DND-41 (cell line): Measurements from ENCODE around the gene PPP1R1C.

Experiments
- ATAC-seq: fragments of 200-7000 bp; cut with Tn5 transposase; 3 replicates; pipeline ENCODE4 v1.9.1; 2021; ENCODE audit warnings: low read depth; ENCODE audit not compliant: insufficient read depth
- DNase-seq: peaks from one replicate; pipeline ENCODE4 v3.0.0-alpha.2; 2020
- H2AFZ ChIP-seq: 2 replicates; pipeline ENCODE4 v1.6.0; 2012; ENCODE audit warnings: low read depth, low read length
- H3K27ac ChIP-seq: 2 replicates; pipeline ENCODE4 v1.5.1; 2012; ENCODE audit warnings: low read length, inconsistent platforms
- H3K27me3 ChIP-seq: fragments of 200-600 bp; sonication (generic); 2 replicates; pipeline ENCODE4 v1.6.0; 2012; ENCODE audit warnings: low read length, mild to moderate bottlenecking, inconsistent platforms; ENCODE audit not compliant: insufficient read depth, poor library complexity
- H3K36me3 ChIP-seq: 2 replicates; pipeline ENCODE4 v1.5.1; 2012; ENCODE audit warnings: low read length, inconsistent platforms; ENCODE audit not compliant: insufficient read depth
- H3K4me1 ChIP-seq: 2 replicates; pipeline ENCODE4 v1.5.1; 2012; ENCODE audit warnings: mild to moderate bottlenecking, low read length; ENCODE audit not compliant: insufficient read depth
- H3K4me2 ChIP-seq: 2 replicates; pipeline ENCODE4 v1.6.0; 2012; ENCODE audit warnings: mild to moderate bottlenecking, moderate library complexity, low read length, inconsistent platforms; ENCODE audit not compliant: insufficient read depth
- H3K4me3 ChIP-seq, 2 experiments: fragments of 200-600 bp in 1 of 2; shearing (Covaris generic) in 1 of 2; 2 replicates each; pipeline ENCODE4 v1.5.1; 2012 to 2016; ENCODE audit warnings: inconsistent platforms in 2 of 2, low read length in 2 of 2, mild to moderate bottlenecking in 2 of 2, low read depth in 1 of 2, moderate library complexity in 1 of 2
- H3K79me2 ChIP-seq: 2 replicates; pipeline ENCODE4 v1.6.0; 2012; ENCODE audit warnings: low read length, inconsistent platforms; ENCODE audit not compliant: insufficient read depth
- H3K9ac ChIP-seq: 2 replicates; pipeline ENCODE4 v1.6.0; 2012; ENCODE audit warnings: low read depth, mild to moderate bottlenecking, inconsistent platforms, low read length, moderate library complexity
- H3K9me3 ChIP-seq: 2 replicates; pipeline ENCODE4 v1.5.1; 2012; ENCODE audit warnings: low read length, moderate library complexity, mild to moderate bottlenecking, inconsistent platforms; ENCODE audit not compliant: insufficient read depth, severe bottlenecking
- H4K20me1 ChIP-seq: 2 replicates; pipeline ENCODE4 v1.6.0; 2012; ENCODE audit warnings: low read length; ENCODE audit not compliant: insufficient read depth
- CTCF ChIP-seq: IDR thresholded peaks from 2 replicates; pipeline ENCODE4 v1.5.1; 2012; ENCODE audit warnings: borderline replicate concordance, low read length, moderate library complexity, mild to moderate bottlenecking; ENCODE audit not compliant: poor library complexity, severe bottlenecking; ENCODE audit errors: extremely low read depth
- EZH2 ChIP-seq: IDR thresholded peaks from 3 replicates; pipeline ENCODE4 v1.6.1; 2012; ENCODE audit warnings: borderline replicate concordance, low read depth, mild to moderate bottlenecking, moderate library complexity, low read length, inconsistent platforms; ENCODE audit not compliant: severe bottlenecking

The PPP1R1C gene

GRCh38 chr2:182048088-182048487 is 62.4 kb downstream of the PPP1R1C start:
- no peak for ATAC-seq
- H3K9ac ChIP-seq: no peak overlapping the region
- H3K4me2 ChIP-seq: no peak overlapping the region
- no peaks in the 10 kb centered on the region for H3K36me3 ChIP-seq
- no peak overlapping the region for H3K4me3 ChIP-seq
- H3K4me1 ChIP-seq: no peaks in the 10 kb centered on the region
- no peak overlapping the region for H3K27ac ChIP-seq
- no peaks in the 10 kb centered on the region for H3K27me3 ChIP-seq
- H3K79me2 ChIP-seq: no peaks in the 10 kb centered on the region
- no peaks in the 10 kb centered on the region for H4K20me1 ChIP-seq
- DNase-seq: no peak
- H3K9me3 ChIP-seq: no peaks in the 10 kb centered on the region
- no peak overlapping the region for H2AFZ ChIP-seq
- TF ChIP-seq CTCF: no peak
- TF ChIP-seq EZH2: no peak

GRCh38 chr2:182048621-182049020 is 63.0 kb downstream of the PPP1R1C start:
- Histone ChIP-seq H2AFZ (no peak overlapping the region), H3K9ac (no peak overlapping the region), H3K27ac (no peak overlapping the region), H4K20me1 (no peaks in the 10 kb centered on the region), H3K4me3 (no peak overlapping the region), H3K9me3 (no peaks in the 10 kb centered on the region), H3K4me2 (no peak overlapping the region), H3K27me3 (no peaks in the 10 kb centered on the region), H3K79me2 (no peaks in the 10 kb centered on the region), H3K36me3 (no peaks in the 10 kb centered on the region), H3K4me1 (no peaks in the 10 kb centered on the region)
- no peak for DNase-seq
- no peak for ATAC-seq
- TF ChIP-seq EZH2 (no peak), CTCF (no peak)

GRCh38 chr2:182049372-182050148 is 63.9 kb downstream of the PPP1R1C start:
- Histone ChIP-seq H3K4me1 (no peaks in the 10 kb centered on the region), H3K9ac (no peak overlapping the region), H3K4me2 (no peak overlapping the region), H3K9me3 (no peaks in the 10 kb centered on the region), H3K4me3 (no peak overlapping the region), H3K27ac (no peak overlapping the region), H2AFZ (no peak overlapping the region), H3K27me3 (no peaks in the 10 kb centered on the region), H3K36me3 (no peaks in the 10 kb centered on the region), H4K20me1 (no peaks in the 10 kb centered on the region), H3K79me2 (no peaks in the 10 kb centered on the region)
- DNase-seq (no peak), ATAC-seq (no peak)
- no peak for TF ChIP-seq EZH2
- TF ChIP-seq CTCF: no peak
